GM18511 (cell line): Measurements from ENCODE around the gene ACTR5.
"Not testable (repeated sequence)": the region's sequence is repeated elsewhere in the genome, so short reads cannot be mapped to it uniquely, and the experiment has no call there.

Experiments
- ATAC-seq: cut with Tn5 transposase; IDR thresholded peaks from one replicate; pipeline ENCODE4 v1.9.1; 2021; ENCODE audit warnings: mild to moderate bottlenecking, moderate library complexity; ENCODE audit not compliant: unreplicated experiment

Gene ACTR5

DNA sequence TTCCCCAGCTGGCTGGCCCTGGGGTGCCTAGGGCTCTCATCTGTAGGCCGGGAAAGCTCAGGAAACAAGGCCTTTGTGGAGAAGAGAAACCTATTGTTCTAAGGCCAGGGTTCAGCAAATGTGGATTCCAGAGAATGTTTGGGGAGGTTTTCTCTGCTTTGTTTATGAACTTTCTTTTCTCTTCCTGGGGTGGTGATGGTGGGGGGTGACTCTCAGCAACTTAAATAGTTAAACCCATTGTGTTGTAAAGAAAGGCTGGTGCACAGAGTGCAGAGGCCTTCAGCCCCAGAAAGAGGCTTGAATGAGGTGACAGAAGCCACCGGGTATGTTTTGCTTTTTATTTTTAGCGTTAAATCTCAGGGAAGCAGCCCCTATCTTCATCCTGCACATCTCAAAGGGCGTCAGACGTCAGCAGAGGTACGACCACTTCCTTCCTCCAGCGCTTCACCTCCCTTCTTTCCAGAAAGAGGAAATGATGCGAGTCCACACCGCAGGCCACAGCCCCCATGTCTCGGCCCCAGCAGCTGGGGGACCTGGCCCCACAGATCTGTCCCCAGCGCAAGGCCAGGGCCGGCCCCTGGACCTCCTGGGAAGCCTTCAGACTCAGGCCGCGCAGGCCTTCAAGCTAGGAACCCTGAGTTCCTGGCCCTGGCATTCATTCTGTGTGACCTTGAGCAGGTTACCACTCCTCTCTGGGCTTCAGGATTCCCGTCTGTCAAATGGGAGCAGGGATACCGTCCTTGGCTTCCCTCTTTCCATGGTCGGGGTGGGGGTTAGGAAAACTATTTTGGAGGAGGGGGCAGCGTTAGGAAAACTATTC, 56.6 kb downstream of the ACTR5 start:
- peak; percentile 45 for ATAC-seq

DNA sequence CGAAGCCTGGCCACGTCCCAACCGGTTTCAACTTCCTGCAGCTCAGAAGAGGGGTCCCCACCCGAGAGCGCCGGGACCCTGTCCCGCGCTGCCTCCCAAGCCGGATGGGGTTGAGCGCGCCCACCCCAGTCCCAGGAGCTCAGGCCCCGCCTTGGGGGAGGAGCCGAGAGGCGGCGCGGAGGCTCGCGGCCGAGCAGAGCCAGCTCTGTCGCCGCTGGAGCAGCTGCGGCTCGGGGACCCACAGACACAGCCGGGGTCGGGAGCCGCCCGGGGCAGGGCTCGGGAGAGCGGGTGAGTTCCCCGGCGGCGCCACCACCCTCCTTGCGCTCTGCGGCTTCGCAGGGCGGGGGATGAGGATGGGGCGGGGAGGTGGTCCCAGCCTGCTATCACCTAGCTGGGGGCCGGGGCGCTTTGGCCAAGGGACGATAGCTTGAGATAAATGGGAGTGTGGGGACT, 57.3 kb downstream of the ACTR5 start, which contains the start of gene PPP1R16B:
Gene PPP1R16B (plus strand): TSS at position 196 of the 456 bp plus-strand sequence. CDS start 30,229 bp downstream, outside the sequence.
- peak; percentile 63 for ATAC-seq

DNA sequence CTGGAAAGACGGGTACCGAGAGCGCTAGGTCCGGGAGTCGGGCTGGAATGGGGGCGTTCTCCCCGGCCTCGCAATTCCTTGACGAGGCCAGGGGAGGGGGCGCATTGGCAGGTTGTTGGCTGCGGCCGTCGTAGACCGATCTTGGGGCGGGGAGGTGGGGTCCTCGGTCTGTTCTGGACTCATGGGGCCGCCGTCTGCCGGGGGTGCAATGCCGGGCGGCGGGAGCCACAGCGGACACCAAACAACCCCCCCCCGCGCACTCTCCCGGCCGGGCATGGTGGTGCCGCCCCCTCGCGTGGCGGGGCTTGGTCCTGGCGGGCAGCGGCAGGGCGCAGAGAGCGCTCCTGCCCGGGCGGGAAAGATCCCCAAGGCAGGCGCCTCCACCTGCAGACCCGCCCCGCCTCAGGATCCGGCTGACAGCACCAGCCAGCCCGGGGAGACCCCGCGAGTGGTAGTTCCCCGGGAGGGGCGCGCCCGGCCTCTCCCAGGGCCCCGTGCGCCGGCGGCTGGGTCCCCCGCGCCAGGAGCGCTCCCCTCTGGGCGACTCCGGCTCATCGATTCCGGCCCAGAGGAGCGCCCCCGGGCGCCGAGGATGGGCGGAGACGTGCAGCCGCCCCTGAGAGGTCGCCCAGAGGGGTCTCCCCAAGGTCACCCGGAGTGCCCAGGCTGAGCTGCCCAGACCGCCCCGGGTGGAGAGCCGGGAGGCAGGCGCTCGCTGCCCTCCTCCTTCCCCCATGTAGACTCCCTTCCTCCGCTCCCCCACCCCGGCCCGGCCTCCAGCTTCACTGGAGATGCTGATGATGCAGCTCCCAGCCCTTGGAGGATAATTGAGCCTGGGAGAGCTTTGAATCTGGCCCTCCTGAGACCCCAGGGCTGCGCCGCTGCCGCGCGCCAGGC, 57.9 kb downstream of the ACTR5 start:
- ATAC-seq, result no peak

- ATAC-seq, result peak; percentile 39
Observed at GRCh38 chr20:38806855-38807655, 58.8 kb downstream of the ACTR5 start.

GRCh38 chr20:38809942-38810341, 61.7 kb downstream of the ACTR5 start:
- ATAC-seq, result no peak

- ATAC-seq, result no peak
Observed at GRCh38 chr20:38810926-38811630, 62.8 kb downstream of the ACTR5 start.

GRCh38 chr20:38811769-38812168, 63.5 kb downstream of the ACTR5 start:
- ATAC-seq, result no peak

DNA sequence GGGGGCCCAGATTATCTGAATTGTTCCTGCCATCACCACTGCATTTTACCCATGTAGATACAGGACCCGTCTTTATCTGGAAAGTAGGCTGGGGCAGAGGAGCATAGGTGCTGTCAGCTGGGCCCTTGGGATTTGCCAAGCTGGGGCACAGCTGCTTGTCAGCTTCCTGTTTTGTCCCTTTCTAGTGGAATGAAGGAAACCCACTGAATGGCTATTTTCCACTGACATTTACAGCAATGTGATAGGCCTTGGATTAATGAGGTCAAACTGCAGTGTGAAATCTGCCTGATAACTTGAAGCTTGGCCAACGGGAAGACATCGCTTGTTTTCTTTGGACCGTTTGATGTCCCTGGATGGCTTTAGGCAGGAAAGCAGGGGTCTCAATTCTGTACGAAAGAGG, 63.9 kb downstream of the ACTR5 start:
- ATAC-seq, result no peak

DNA sequence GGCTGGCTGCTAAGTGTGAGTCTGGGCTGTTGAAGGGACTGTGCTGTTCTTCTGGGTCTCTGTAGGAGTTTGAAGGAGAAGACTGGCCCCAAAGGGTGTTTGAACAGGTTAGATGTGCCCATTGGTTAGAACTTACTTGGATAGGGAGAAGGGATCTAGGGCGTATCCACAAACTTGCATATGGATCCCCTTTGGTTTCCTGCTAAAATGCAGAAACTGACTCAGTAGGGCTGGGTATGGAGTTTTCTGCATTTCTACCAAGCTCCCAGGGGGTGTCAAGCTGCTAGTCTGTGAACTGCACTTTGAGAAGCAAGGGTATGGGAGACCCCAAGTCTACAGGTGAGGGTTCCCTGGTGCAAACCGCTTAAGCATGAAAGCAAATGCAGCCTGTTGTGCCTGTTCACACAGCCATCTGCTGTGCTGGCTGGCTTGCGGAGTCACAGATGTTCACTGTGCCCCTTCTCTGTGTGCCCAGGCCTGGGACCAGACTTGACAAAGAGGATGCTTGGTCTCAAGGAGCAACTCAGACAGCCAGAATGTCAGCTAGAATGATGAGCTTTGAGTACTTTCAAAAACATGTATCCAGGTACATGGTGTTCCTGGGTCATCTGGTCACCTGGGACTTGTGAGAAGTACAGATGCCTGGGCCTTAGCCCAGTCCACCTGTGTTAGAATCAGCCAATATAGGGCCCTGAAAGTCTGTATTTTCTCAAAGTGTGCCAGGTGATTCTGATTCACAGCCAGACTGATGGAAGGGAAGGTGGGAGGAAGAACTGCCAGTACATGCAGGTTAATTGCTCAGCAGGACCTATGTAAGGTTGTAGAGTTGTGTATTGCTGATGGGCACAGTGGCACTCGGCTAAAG, 64.7 kb downstream of the ACTR5 start:
- ATAC-seq, result no peak

DNA sequence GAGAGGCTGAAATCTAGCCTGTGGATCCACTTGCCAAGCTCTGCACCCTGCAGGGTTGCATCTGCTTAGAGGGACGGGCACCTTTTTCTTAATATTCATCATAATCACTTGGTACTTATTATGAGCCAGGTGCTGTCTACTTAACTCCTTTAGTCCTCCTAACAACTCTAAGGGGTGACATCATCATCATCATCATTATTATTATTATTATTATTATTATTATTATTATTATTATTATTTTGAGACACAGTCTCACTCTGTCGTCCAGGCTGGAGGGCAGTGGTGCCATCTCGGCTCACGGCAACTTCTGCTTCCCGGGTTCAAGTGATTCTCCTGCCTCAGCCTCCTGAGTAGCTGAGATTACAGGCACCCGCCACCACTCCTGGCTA, 65.3 kb downstream of the ACTR5 start:
- ATAC-seq, result not testable (repeated sequence)

DNA sequence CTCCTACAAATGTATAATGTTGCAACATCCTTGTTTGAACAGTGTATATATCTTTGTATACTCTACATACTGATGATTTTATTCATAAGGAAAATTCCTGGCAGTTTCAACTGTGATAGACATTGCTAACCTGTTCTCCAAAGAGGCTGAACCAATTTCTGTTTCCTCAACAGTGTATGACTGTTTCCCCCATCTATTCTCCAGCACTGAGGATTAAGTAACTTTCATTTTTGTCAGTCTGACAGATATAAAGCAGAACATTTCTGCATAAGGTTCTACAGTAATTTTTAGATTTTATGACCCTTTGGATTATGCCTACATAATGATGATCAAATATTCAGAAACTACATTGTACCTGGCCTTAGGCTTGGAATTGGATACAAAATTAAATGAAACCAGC, 67.2 kb downstream of the ACTR5 start:
- ATAC-seq, result no peak

DNA sequence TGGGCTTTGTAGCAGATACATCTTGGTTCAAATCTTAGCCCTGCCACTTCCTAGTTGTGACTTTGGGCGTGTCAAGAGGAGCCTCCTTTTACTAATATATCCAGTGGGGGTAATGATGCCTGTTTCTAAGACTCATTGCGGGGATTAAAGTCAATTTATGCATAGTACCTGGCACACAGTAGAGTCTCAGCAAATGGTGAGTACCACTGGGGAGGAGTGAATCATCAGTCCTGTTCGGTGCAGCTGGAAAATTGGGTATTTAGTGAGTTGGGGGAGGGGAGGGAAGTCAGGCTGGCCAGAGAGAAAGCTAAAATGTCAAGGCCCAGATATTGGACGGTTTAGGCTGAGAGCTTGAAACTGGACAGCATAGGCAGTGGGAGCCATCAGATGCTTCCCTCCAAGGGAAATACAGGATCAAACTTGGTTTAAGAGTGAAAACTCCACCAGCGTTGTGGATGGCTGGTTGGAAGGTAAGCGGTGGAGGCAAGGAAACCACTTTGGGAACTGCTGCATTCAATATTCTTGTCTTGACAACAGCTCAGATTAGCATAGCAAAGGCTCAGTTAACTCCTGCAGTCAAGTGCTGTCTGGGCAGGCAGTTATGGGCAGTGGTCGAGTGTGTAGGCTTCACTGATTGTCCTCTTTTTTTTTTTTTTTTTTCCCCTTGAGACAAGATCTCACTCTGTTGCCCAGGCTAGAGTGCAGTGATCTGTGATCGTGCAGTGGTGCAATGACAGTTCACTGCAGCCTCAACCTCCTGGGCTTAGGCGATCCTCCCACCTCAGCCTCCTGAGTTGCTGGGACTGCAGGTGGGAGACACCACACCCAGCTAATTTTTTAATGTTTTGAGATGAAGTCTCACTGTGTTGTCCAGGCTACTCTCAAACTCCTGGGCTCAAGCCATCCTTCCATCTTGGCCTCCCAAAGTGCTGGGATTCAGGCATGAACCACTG, 70.1 kb downstream of the ACTR5 start:
- ATAC-seq, result no peak
